Measurements from ENCODE around the gene S100A11. TPM values are rescaled to one million over a fixed set of nuclear protein-coding genes. Genes with fewer than 3 reads are reported as not detected.
A peak's percentile ranks its signal among the peaks of the same experiment; 100 is the strongest.

The S100A11 gene
- total RNA-seq, 4 donors from 2014 or later = 120 to 368 (median 160) TPM

DNA sequence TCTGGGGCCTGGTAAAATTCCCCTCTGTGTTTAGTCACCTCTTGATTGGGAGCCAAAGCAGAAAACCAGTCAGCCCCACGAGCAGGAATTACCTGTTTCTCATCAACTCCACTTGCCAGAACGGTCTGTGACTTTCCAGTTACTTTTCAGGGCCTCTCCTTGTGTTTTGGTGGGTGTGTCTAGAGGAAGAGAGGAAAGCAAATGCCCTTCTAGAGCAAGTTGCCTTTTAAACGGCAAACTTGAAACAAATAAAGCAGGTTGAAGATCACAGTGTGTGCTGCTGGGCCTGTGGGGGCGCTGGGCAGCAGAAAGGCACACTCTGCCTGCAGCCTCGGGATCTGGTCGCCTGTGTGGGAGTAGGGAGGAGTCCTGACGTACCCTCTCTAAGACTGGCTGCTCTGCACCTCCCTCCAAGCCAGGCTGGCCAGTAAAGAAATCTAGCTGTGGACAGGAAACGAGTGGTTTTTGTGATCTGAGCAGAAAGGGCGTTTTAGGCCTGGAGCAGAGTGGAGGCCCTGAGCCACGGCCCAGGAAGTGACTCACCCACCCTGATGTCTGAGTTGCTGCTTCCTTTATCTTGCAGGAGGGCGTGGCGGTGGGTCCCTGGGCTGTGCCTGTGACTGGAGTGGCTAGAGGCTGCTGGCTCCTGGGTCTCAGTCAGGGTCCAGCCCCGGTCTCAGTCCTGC, 11.1 kb upstream of the S100A11 start:
- peak overlapping the region; percentile 94 to 99 (median 96) for H3K27ac ChIP-seq
- TF ChIP-seq CTCF (IDR thresholded peaks at IDR 0.05) (peak in 4 of 6 experiments; percentile 43 to 56 (median 53)), POLR2A (IDR thresholded peaks at IDR 0.05) (peak in 1 of 2 donors; percentile 88)
- WGBS, 2 donors = 1 to 3% methylated on average over 10 to 13 of the region's 13 CpGs
- H3K27me3 ChIP-seq = no peaks in the 10 kb centered on the region
- H3K36me3 ChIP-seq = no peaks in the 10 kb centered on the region
- H3K4me3 ChIP-seq (replicated peaks in 1 of 3) = no peak overlapping the region
- H3K9me3 ChIP-seq = no peaks in the 10 kb centered on the region
- DNase-seq = peak; percentile 89 to 92
- peaks cover 21 to 35% of the 10 kb centered on the region in 2 donors for H3K4me1 ChIP-seq
- intact Hi-C loops (cut with DNase I) = no loop called here

DNA sequence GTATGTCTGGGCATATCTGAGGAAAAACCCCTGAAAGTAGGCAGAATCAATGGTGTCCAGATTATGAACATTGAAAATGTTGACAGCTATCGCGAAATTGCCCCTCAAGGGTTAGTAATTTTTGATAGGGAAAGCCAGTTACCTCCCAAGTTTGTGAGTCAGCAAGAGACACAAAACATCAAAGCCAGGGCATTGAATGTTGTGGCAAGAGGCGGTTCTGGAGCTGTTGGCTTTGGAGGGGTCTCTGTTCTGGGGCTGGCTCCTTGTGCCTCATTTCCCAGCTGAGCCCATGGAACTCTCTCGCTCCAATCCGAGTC, 10.6 kb upstream of the S100A11 start:
- TF ChIP-seq CTCF (IDR thresholded peaks at IDR 0.05) = no peak
- TF ChIP-seq POLR2A (IDR thresholded peaks at IDR 0.05) = no peak

DNA sequence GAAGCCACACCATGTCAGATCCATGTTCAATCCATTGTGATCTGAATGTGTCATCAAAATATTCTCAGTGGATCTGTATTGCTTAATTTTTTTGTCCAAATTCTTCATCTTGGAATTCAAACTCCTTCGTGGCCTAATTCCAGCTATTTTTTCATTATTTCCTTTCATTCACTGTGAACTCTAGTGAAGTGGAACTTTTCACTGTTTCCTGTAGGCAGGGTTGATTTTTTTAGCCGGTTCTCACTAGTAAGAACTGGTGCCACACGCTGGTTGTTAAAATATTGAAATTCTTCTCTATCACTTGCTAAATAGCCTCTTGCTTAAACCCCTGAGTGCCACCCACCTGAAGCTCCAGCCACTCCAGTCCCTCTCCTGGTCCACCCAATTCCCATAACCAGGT, 7.6 kb upstream of the S100A11 start:
- no peaks in the 10 kb centered on the region for H3K36me3 ChIP-seq
- WGBS, 2 donors = 2 to 12% methylated on average over 3 of the region's 3 CpGs
- DNase-seq = peak in 1 of 2 donors; percentile 23
- TF ChIP-seq CTCF (IDR thresholded peaks at IDR 0.05) (no peak), POLR2A (IDR thresholded peaks at IDR 0.05) (no peak)
- intact Hi-C loops (cut with DNase I) = no loop called here
- no peaks in the 10 kb centered on the region for H3K9me3 ChIP-seq
- H3K27me3 ChIP-seq = no peaks in the 10 kb centered on the region
- peak overlapping the region; percentile 35 to 73 (median 42) for H3K27ac ChIP-seq
- H3K4me3 ChIP-seq (replicated peaks in 1 of 3) = no peak overlapping the region
- peaks cover 24 to 42% of the 10 kb centered on the region in 2 donors for H3K4me1 ChIP-seq

More for the DNA sequence above, 10.6 kb upstream of the S100A11 start:
- no peak for DNase-seq
- Histone ChIP-seq H3K36me3 (no peaks in the 10 kb centered on the region), H3K9me3 (no peaks in the 10 kb centered on the region), H3K27me3 (no peaks in the 10 kb centered on the region), H3K4me3 (replicated peaks in 1 of 3) (no peak overlapping the region), H3K27ac (peak overlapping the region; percentile 94 to 99 (median 96)), H3K4me1 (peaks cover 21 to 35% of the 10 kb centered on the region in 2 donors)
- intact Hi-C loops (cut with DNase I) = no loop called here
- 49 to 56% methylated on average over 5 of the region's 5 CpGs for WGBS, 2 donors

- Histone ChIP-seq H3K27me3 (no peaks in the 10 kb centered on the region), H3K4me1 (peaks cover 24 to 42% of the 10 kb centered on the region in 2 donors), H3K4me3 (replicated peaks in 1 of 3) (no peak overlapping the region), H3K36me3 (no peaks in the 10 kb centered on the region), H3K27ac (peak overlapping the region in 1 of 3 donors; percentile 35), H3K9me3 (no peaks in the 10 kb centered on the region)
- no peak for TF ChIP-seq POLR2A (IDR thresholded peaks at IDR 0.05)
- TF ChIP-seq CTCF (IDR thresholded peaks at IDR 0.05) = no peak
- DNase-seq = no peak
- 72 to 75% methylated on average over 5 of the region's 5 CpGs for WGBS, 2 donors
- intact Hi-C loops (cut with DNase I) = no loop called here
Observed at GRCh38 chr1:152043870-152044269, 7.1 kb upstream of the S100A11 start.

GRCh38 chr1:152042030-152042429, 5.2 kb upstream of the S100A11 start:
- Histone ChIP-seq H3K27ac (no peak overlapping the region), H3K4me1 (peaks cover 7 to 29% of the 10 kb centered on the region in 2 donors), H3K4me3 (replicated peaks in 1 of 3) (no peak overlapping the region), H3K36me3 (no peaks in the 10 kb centered on the region), H3K9me3 (no peaks in the 10 kb centered on the region), H3K27me3 (no peaks in the 10 kb centered on the region)
- no peak for TF ChIP-seq POLR2A (IDR thresholded peaks at IDR 0.05)
- TF ChIP-seq CTCF (IDR thresholded peaks at IDR 0.05) = no peak
- intact Hi-C loops (cut with DNase I) = no loop called here
- 67 to 72% methylated on average over 1 of the region's 1 CpG for WGBS, 2 donors
- DNase-seq = no peak
